NCI-H1930 (cell line): ENCODE measurements around the gene HOXC10.

Source experiments
- DNase-seq, 2 experiments: peaks; one replicate each; lab custom pipeline; 2025; lab: John Stamatoyannopoulos, UW

The HOXC10 gene

GRCh38 chr12:54004063-54004840 is 19.3 kb downstream of the HOXC10 start:
- DNase-seq: no peak

- no peak for DNase-seq
These were observed 20.0 kb downstream of the HOXC10 start for GRCh38 chr12:54004841-54005530.

- no peak for DNase-seq
These were observed 20.5 kb downstream of the HOXC10 start for GRCh38 chr12:54005531-54005852.

GRCh38 chr12:54005853-54006558 is 21.1 kb downstream of the HOXC10 start:
- peak; percentile 44 to 74 for DNase-seq

GRCh38 chr12:54006559-54007220 is 21.7 kb downstream of the HOXC10 start:
- no peak for DNase-seq

GRCh38 chr12:54007538-54008259 is 22.8 kb downstream of the HOXC10 start:
- no peak for DNase-seq

- DNase-seq: no peak
These were observed 23.3 kb downstream of the HOXC10 start for GRCh38 chr12:54008260-54008552.

- DNase-seq: no peak
These were observed 24.5 kb downstream of the HOXC10 start for GRCh38 chr12:54009171-54010052.

GRCh38 chr12:54010053-54010971 is 25.4 kb downstream of the HOXC10 start:
- no peak for DNase-seq

- DNase-seq: no peak
These were observed 26.2 kb downstream of the HOXC10 start for GRCh38 chr12:54010972-54011664.

- no peak for DNase-seq
These were observed 27.0 kb downstream of the HOXC10 start for GRCh38 chr12:54011665-54012532.

- no peak for DNase-seq
These were observed 27.9 kb downstream of the HOXC10 start for GRCh38 chr12:54012631-54013409.

GRCh38 chr12:54014377-54015017 is 29.6 kb downstream of the HOXC10 start:
- DNase-seq: no peak

- DNase-seq: no peak
These were observed 30.3 kb downstream of the HOXC10 start for GRCh38 chr12:54015018-54015931.

GRCh38 chr12:54016051-54016450 is 31.1 kb downstream of the HOXC10 start:
- DNase-seq: no peak

GRCh38 chr12:54016478-54016964 is 31.6 kb downstream of the HOXC10 start:
- no peak for DNase-seq
